Activated CD4-positive, CD25-positive, alpha-beta regulatory T cell treated with anti-CD3 and anti-CD28 coated beads, Interleukin-2, amount 50 U/mL, for 16 hours (primary cell): ENCODE results near the gene UTP11.
"Not testable (repeated sequence)": the region's sequence is repeated elsewhere in the genome, so short reads cannot be mapped to it uniquely, and the experiment has no call there.

Source experiments
- DNase-seq: peaks from one replicate; pipeline ENCODE4 v3.0.0-alpha.2; 2020; ENCODE audit warnings: low read depth, low spot score

The UTP11 gene

GRCh38 chr1:38027201-38028104, 14.9 kb downstream of the UTP11 start:
- no peak for DNase-seq

GRCh38 chr1:38028105-38028591, 15.6 kb downstream of the UTP11 start:
- peak; percentile 40 for DNase-seq

GRCh38 chr1:38028671-38029070, 16.1 kb downstream of the UTP11 start:
- DNase-seq = no peak

- DNase-seq = no peak
Measured at GRCh38 chr1:38029081-38029681, 16.6 kb downstream of the UTP11 start.

GRCh38 chr1:38029685-38030511, 17.4 kb downstream of the UTP11 start:
- peak; percentile 42 for DNase-seq

- DNase-seq = no peak
Measured at GRCh38 chr1:38030596-38031512, 18.3 kb downstream of the UTP11 start.

- no peak for DNase-seq
Measured at GRCh38 chr1:38031513-38031866, 19.0 kb downstream of the UTP11 start.

- DNase-seq = not testable (repeated sequence)
Measured at GRCh38 chr1:38032992-38033391, 20.5 kb downstream of the UTP11 start.

GRCh38 chr1:38034871-38035270, 22.3 kb downstream of the UTP11 start:
- DNase-seq = no peak

- DNase-seq = no peak
Measured at GRCh38 chr1:38037221-38037939, 24.8 kb downstream of the UTP11 start.

- no peak for DNase-seq
Measured at GRCh38 chr1:38038861-38039260, 26.3 kb downstream of the UTP11 start.

GRCh38 chr1:38039331-38040088, 27.0 kb downstream of the UTP11 start:
- DNase-seq = no peak

- DNase-seq = no peak
Measured at GRCh38 chr1:38041936-38042834, 29.7 kb downstream of the UTP11 start.

GRCh38 chr1:38043036-38043747, 30.7 kb downstream of the UTP11 start:
- no peak for DNase-seq

GRCh38 chr1:38044221-38045215, 32.0 kb downstream of the UTP11 start:
- no peak for DNase-seq
